Neural progenitor cell (in vitro differentiated cells): ENCODE data around the gene TAB2. TPM values are rescaled to one million over a fixed set of nuclear protein-coding genes. Genes with fewer than 3 reads are reported as not detected.

ENCODE experiments used
- DNase-seq: peaks from one replicate; pipeline ENCODE4 v3.0.0-alpha.2; 2016; ENCODE audit warnings: low spot score
- H2AFZ ChIP-seq: fragments of 200-600 bp; sonication (generic); replicated peaks from 2 replicates; pipeline ENCODE4 v1.6.1; 2016; ENCODE audit warnings: antibody characterized with exemption
- H3F3A ChIP-seq: fragments of 200-600 bp; sonication (generic); 2 replicates; pipeline ENCODE4 v1.6.1; 2016; ENCODE audit warnings: antibody characterized with exemption, low read depth
- H3K27ac ChIP-seq: fragments of 200-600 bp; sonication (generic); 2 replicates; pipeline ENCODE4 v1.5.1; 2016; ENCODE audit warnings: mild to moderate bottlenecking
- H3K27me3 ChIP-seq: fragments of 200-600 bp; sonication (generic); 2 replicates; pipeline ENCODE4 v1.6.1; 2016; ENCODE audit warnings: mild to moderate bottlenecking, moderate library complexity
- H3K36me3 ChIP-seq: fragments of 200-600 bp; sonication (generic); 2 replicates; pipeline ENCODE4 v1.5.1; 2016
- H3K4me1 ChIP-seq: fragments of 200-600 bp; sonication (generic); 2 replicates; pipeline ENCODE4 v1.6.1; 2016; ENCODE audit warnings: mixed run types
- H3K4me2 ChIP-seq: fragments of 200-600 bp; sonication (generic); 2 replicates; pipeline ENCODE4 v1.6.1; 2016
- H3K4me3 ChIP-seq: fragments of 200-600 bp; sonication (generic); 2 replicates; pipeline ENCODE4 v1.5.1; 2016
- H3K79me2 ChIP-seq: fragments of 200-600 bp; sonication (generic); 2 replicates; pipeline ENCODE4 v1.6.1; 2016; ENCODE audit warnings: low read depth
- H3K9ac ChIP-seq: fragments of 200-600 bp; sonication (generic); 2 replicates; pipeline ENCODE4 v1.6.1; 2016
- H3K9me3 ChIP-seq: fragments of 200-600 bp; sonication (generic); 2 replicates; pipeline ENCODE4 v1.5.1; 2016; ENCODE audit warnings: low read depth
- H4K20me1 ChIP-seq: fragments of 200-600 bp; sonication (generic); 2 replicates; pipeline ENCODE4 v1.6.1; 2016; ENCODE audit warnings: low read depth
- H3K27ac Mint-ChIP-seq: 3 replicates; pipeline ENCODE4 v1.8.0; 2021; ENCODE audit warnings: mixed read lengths
- H3K27me3 Mint-ChIP-seq: 2 replicates; pipeline ENCODE4 v1.8.0; 2022; ENCODE audit warnings: low read depth, mild to moderate bottlenecking, inconsistent platforms, moderate library complexity, mixed read lengths; ENCODE audit not compliant: insufficient read depth
- H3K36me3 Mint-ChIP-seq: 3 replicates; pipeline ENCODE4 v1.8.0; 2021; ENCODE audit warnings: mixed read lengths
- H3K4me1 Mint-ChIP-seq: 3 replicates; pipeline ENCODE4 v1.8.0; 2021; ENCODE audit warnings: mixed read lengths
- H3K4me3 Mint-ChIP-seq: 3 replicates; pipeline ENCODE4 v1.8.0; 2021; ENCODE audit warnings: mild to moderate bottlenecking, moderate library complexity, mixed read lengths
- H3K9me3 Mint-ChIP-seq: 3 replicates; pipeline ENCODE4 v1.8.0; 2020; ENCODE audit warnings: mixed read lengths
- EZH2 ChIP-seq: fragments of 200-600 bp; sonication (generic); IDR thresholded peaks from 2 replicates; pipeline ENCODE4 v1.6.1; 2017; ENCODE audit warnings: antibody characterized with exemption, mild to moderate bottlenecking, moderate library complexity
- EZH2phosphoT487 ChIP-seq: fragments of 200-600 bp; sonication (generic); IDR thresholded peaks from 2 replicates; pipeline ENCODE4 v1.6.1; 2017; ENCODE audit warnings: antibody characterized with exemption
- total RNA-seq: library from RNA; depleted of rRNA; stranded (reverse); fragments of >200 nt; gene quantifications from 2 replicates; pipeline ENCODE4 v1.2.3, GENCODE V29; 2015; ENCODE audit warnings: low replicate concordance
- TF ChIP-seq, protein P1 (sequence below): fragments of 200-600 bp; sonication (generic); IDR thresholded peaks from 2 replicates; pipeline ENCODE4 v1.5.1; 2017; ENCODE audit warnings: antibody characterized with exemption, mild to moderate bottlenecking

The TAB2 gene
- total RNA-seq, 1 donor from 2014 or later, result 70.9 TPM

DNA sequence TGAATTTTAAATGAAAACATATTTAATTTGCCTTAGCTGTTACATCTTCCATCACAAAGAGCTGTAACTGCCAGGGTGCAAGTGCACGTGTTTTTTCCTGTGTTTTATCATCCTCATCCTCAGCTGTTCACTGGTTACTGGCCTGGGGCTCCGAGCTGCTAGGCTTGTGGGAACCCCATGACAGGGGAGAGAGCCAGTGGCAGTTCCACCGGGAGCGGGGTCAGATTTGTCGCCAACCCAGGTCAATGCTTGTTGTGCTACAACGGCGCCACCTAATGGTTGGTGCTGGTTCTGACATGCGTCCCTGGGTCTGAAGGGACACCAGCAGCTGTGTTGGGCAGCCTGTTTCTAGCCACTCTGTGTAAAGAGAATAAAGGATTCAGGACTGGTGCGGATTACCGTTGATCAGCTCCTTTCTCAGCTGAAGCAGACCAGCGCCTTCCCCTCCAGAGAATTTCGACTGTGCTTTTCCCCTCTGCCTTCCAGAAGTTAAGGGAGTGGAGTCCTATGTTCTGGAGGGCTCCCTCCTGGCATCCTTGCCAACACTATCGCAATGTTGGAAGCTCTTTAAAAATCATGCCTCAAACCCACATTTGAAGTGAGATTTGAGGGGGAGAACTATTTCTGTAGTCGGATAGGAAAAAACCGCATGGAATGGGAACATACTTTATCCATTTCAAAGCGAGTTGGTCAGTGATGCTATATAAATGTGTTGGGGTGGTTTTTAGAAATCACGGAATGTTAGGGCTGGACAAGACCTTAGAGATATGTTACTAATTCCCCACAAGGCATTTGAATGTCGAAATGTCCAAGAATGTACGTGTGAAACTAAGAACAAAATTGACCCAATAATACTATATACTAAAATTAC, 114.6 kb downstream of the TAB2 start:
- H3K4me3 Mint-ChIP-seq, result no peak overlapping the region
- no peak overlapping the region for H3K4me3 ChIP-seq
- H3K4me2 ChIP-seq, result peak overlapping the region; percentile 44
- no peaks in the 10 kb centered on the region for H3K9me3 Mint-ChIP-seq
- H3K79me2 ChIP-seq, result no peaks in the 10 kb centered on the region
- peaks cover 9% of the 10 kb centered on the region for H3K27me3 Mint-ChIP-seq
- H4K20me1 ChIP-seq, result no peaks in the 10 kb centered on the region
- H3K4me1 ChIP-seq, result peaks cover 12% of the 10 kb centered on the region
- H3K9ac ChIP-seq, result no peak overlapping the region
- peaks cover 7% of the 10 kb centered on the region for H3F3A ChIP-seq
- no peaks in the 10 kb centered on the region for H3K27me3 ChIP-seq
- H2AFZ ChIP-seq, result peak overlapping the region; percentile 64
- no peaks in the 10 kb centered on the region for H3K36me3 Mint-ChIP-seq
- DNase-seq, result peak; percentile 96
- no peaks in the 10 kb centered on the region for H3K36me3 ChIP-seq
- H3K27ac ChIP-seq, result no peak overlapping the region
- H3K27ac Mint-ChIP-seq, result no peak overlapping the region
- no peaks in the 10 kb centered on the region for H3K9me3 ChIP-seq
- TF ChIP-seq EZH2 (no peak), EZH2phosphoT487 (no peak)
- TF ChIP-seq, protein P1, sequence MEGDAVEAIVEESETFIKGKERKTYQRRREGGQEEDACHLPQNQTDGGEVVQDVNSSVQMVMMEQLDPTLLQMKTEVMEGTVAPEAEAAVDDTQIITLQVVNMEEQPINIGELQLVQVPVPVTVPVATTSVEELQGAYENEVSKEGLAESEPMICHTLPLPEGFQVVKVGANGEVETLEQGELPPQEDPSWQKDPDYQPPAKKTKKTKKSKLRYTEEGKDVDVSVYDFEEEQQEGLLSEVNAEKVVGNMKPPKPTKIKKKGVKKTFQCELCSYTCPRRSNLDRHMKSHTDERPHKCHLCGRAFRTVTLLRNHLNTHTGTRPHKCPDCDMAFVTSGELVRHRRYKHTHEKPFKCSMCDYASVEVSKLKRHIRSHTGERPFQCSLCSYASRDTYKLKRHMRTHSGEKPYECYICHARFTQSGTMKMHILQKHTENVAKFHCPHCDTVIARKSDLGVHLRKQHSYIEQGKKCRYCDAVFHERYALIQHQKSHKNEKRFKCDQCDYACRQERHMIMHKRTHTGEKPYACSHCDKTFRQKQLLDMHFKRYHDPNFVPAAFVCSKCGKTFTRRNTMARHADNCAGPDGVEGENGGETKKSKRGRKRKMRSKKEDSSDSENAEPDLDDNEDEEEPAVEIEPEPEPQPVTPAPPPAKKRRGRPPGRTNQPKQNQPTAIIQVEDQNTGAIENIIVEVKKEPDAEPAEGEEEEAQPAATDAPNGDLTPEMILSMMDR, result peak; percentile 98
- peaks cover 13% of the 10 kb centered on the region for H3K4me1 Mint-ChIP-seq

DNA sequence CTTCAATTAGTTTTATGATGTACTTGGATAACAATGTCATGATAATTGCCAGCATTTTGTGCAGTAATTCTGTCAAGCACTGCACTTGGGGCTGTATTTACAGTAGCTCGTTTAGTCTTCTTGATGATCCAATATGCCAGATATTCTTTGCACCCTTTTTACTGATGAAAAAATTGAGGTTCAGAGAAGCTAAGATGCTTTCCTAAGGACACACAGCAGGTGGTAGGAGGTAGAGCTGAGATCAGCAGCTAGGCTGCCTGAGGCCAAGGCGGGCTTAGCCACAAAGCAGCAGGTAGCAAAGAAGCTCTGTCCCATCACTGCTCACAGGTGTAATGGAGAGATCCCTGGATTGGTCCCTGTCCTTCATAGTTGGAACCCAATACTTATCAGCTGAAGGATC, 115.9 kb downstream of the TAB2 start:
- H3K36me3 ChIP-seq, result no peaks in the 10 kb centered on the region

DNA sequence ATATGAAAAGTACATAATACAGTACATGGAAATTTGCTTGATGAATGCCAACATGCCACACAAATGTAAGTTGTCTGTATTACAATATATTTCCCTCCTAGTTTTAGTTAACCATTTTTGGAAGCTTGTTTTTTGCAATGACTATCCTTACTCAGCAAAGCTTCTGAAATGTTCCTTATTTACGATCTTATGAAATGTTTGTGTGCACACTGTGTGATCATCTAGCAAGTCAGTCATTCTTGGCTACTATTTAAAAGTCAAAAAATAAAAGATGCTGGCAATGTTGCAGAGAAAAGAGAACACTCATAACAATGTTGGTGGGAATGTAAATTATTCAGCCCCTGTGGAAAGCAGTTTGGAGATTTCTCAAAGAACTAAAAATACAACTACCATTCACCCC, 116.4 kb downstream of the TAB2 start:
- no peak for DNase-seq
- no peaks in the 10 kb centered on the region for H3K9me3 Mint-ChIP-seq
- H3K27me3 ChIP-seq, result no peaks in the 10 kb centered on the region
- no peaks in the 10 kb centered on the region for H4K20me1 ChIP-seq
- no peak overlapping the region for H3K27ac ChIP-seq
- H3K4me1 Mint-ChIP-seq, result peaks cover 12% of the 10 kb centered on the region
- peaks cover 10% of the 10 kb centered on the region for H3K4me1 ChIP-seq
- TF ChIP-seq, protein P1, result no peak
- TF ChIP-seq EZH2 (no peak), EZH2phosphoT487 (no peak)
- H3K4me3 ChIP-seq, result no peak overlapping the region
- H3F3A ChIP-seq, result peaks cover 7% of the 10 kb centered on the region
- peaks cover 3% of the 10 kb centered on the region for H3K27me3 Mint-ChIP-seq
- H3K27ac Mint-ChIP-seq, result no peak overlapping the region
- no peak overlapping the region for H2AFZ ChIP-seq
- no peak overlapping the region for H3K4me3 Mint-ChIP-seq
- no peak overlapping the region for H3K9ac ChIP-seq
- H3K36me3 Mint-ChIP-seq, result no peaks in the 10 kb centered on the region
- H3K79me2 ChIP-seq, result no peaks in the 10 kb centered on the region
- H3K9me3 ChIP-seq, result no peaks in the 10 kb centered on the region
- no peak overlapping the region for H3K4me2 ChIP-seq
- H3K36me3 ChIP-seq, result no peaks in the 10 kb centered on the region

More for the DNA sequence above, 115.9 kb downstream of the TAB2 start:
- H3K9me3 Mint-ChIP-seq, result no peaks in the 10 kb centered on the region
- H3K27ac Mint-ChIP-seq, result no peak overlapping the region
- Histone ChIP-seq H3K27ac (no peak overlapping the region), H3K4me3 (no peak overlapping the region), H2AFZ (no peak overlapping the region), H3K4me2 (no peak overlapping the region), H3K9me3 (no peaks in the 10 kb centered on the region), H4K20me1 (no peaks in the 10 kb centered on the region), H3K9ac (no peak overlapping the region), H3K27me3 (no peaks in the 10 kb centered on the region), H3K79me2 (no peaks in the 10 kb centered on the region), H3F3A (peaks cover 7% of the 10 kb centered on the region), H3K4me1 (peaks cover 12% of the 10 kb centered on the region)
- no peak overlapping the region for H3K4me3 Mint-ChIP-seq
- peaks cover 6% of the 10 kb centered on the region for H3K27me3 Mint-ChIP-seq
- H3K36me3 Mint-ChIP-seq, result no peaks in the 10 kb centered on the region
- DNase-seq, result no peak
- H3K4me1 Mint-ChIP-seq, result peaks cover 13% of the 10 kb centered on the region
- TF ChIP-seq EZH2, result no peak
- no peak for TF ChIP-seq EZH2phosphoT487
- TF ChIP-seq, protein P1, result no peak
